ENCODE data around the gene ERN1. TPM values are rescaled to one million over a fixed set of nuclear protein-coding genes. Genes with fewer than 3 reads are reported as not detected.

The ERN1 gene
- total and polyA plus RNA-seq, 2 of the 13 experiments (the other 11 are each of a cell fraction or from before 2014, with no cell fraction given) = 6.0 to 12.7 TPM

GRCh38 chr17:64133546-64134215 lies 3.7 kb upstream of the ERN1 start (continued):
- no peak for TF ChIP-seq IRF2 (CRISPR knock-in tag; IDR thresholded peaks at IDR 0.05)
- no peak for TF ChIP-seq CSRNP1 (CRISPR knock-in tag; IDR thresholded peaks at IDR 0.05)
- no peak for TF ChIP-seq EHMT2 (IDR thresholded peaks at IDR 0.05; ENCODE audit: borderline replicate concordance, low read depth, low read length)
- TF ChIP-seq SAFB2 (CRISPR knock-in tag; IDR thresholded peaks at IDR 0.05; ENCODE audit: borderline replicate concordance, low read depth) = no peak
- no peak for TF ChIP-seq CBX5 (CRISPR knock-in tag; IDR thresholded peaks at IDR 0.05; ENCODE audit: borderline replicate concordance)
- TF ChIP-seq RFXANK (CRISPR knock-in tag; IDR thresholded peaks at IDR 0.05) = no peak
- no peak; the same call in 1 of the 2 replicates for TF ChIP-seq TFDP2 (CRISPR knock-in tag; IDR thresholded peaks at IDR 0.05)
- no peak for TF ChIP-seq RARG (CRISPR knock-in tag; IDR thresholded peaks at IDR 0.05; ENCODE audit: low read depth)
- TF ChIP-seq ZNF740 (CRISPR knock-in tag; IDR thresholded peaks at IDR 0.05) = no peak
- no peak for TF ChIP-seq CAMTA2 (CRISPR knock-in tag; IDR thresholded peaks at IDR 0.05; ENCODE audit: borderline replicate concordance)
- no peak for TF ChIP-seq BCL3 (CRISPR knock-in tag; IDR thresholded peaks at IDR 0.05)
- no peak for TF ChIP-seq YEATS2 (CRISPR knock-in tag; IDR thresholded peaks at IDR 0.05; ENCODE audit: borderline replicate concordance)
- TF ChIP-seq DPF2 (CRISPR knock-in tag; IDR thresholded peaks at IDR 0.05; ENCODE audit: borderline replicate concordance, low read depth) = no peak
- peak; percentile 20; the same call in 1 of the 2 replicates for TF ChIP-seq RXRB (CRISPR knock-in tag; IDR thresholded peaks at IDR 0.05; ENCODE audit: borderline replicate concordance)
- TF ChIP-seq NCOA2 (CRISPR knock-in tag; IDR thresholded peaks at IDR 0.05) = no peak
- no peak for TF ChIP-seq MZF1 (CRISPR knock-in tag; IDR thresholded peaks at IDR 0.05; ENCODE audit: borderline replicate concordance)
- TF ChIP-seq GTF3A (CRISPR knock-in tag; conservative IDR thresholded peaks at IDR 0.05) = no peak
- TF ChIP-seq ZNF7 (CRISPR knock-in tag; IDR thresholded peaks at IDR 0.05) = no peak
- TF ChIP-seq U2AF2 (IDR thresholded peaks at IDR 0.05; ENCODE audit: low read depth, low read length) = no peak
- no peak for TF ChIP-seq ZMYM4 (CRISPR knock-in tag; IDR thresholded peaks at IDR 0.05)
- TF ChIP-seq ZNF512 (CRISPR knock-in tag; IDR thresholded peaks at IDR 0.05) = no peak
- TF ChIP-seq MIER2 (CRISPR knock-in tag; IDR thresholded peaks at IDR 0.05) = 0 out of 2 replicates have a peak, but pooled peaks have one; percentile 24
- TF ChIP-seq ZNF660 (CRISPR knock-in tag; IDR thresholded peaks at IDR 0.05; ENCODE audit: borderline replicate concordance, low read depth) = no peak
- no peak for TF ChIP-seq PHF5A (CRISPR knock-in tag; IDR thresholded peaks at IDR 0.05; ENCODE audit: low read depth, unreplicated experiment)
- TF ChIP-seq STAG1 (CRISPR knock-in tag; IDR thresholded peaks at IDR 0.05) = peak; percentile 97

Data from HepG2 (cell line).